RWPE1 (cell line): ENCODE measurements around the gene ACTN4.
"Not testable (repeated sequence)": the region's sequence is repeated elsewhere in the genome, so short reads cannot be mapped to it uniquely, and the experiment has no call there.

Experiments used
- CTCF ChIA-PET: fragments of 350-600 bp; sonication (Branson Sonifier 250); formaldehyde crosslinking; extraction: SDS; loops from one replicate; lab custom pipeline; 2021; lab: Yijun Ruan, JAX
- POLR2A ChIA-PET: fragments of 400-600 bp; formaldehyde crosslinking; extraction: SDS; loops from one replicate; lab custom pipeline; 2020; ENCODE audit warnings: antibody characterized with exemption; ENCODE audit not compliant: low non-redundant PET; lab: Yijun Ruan, JAX
- DNase-seq: peaks from one replicate; pipeline ENCODE4 v3.0.0; 2012; ENCODE audit warnings: low spot score
- H3K27ac ChIP-seq: fragments of 450-650 bp; 2 replicates; pipeline ENCODE4 v1.5.1; 2017
- TF ChIP-seq, protein P1 (sequence below): fragments of 450-650 bp; conservative IDR thresholded peaks from 2 replicates; pipeline ENCODE4 v1.5.1; 2017; ENCODE audit warnings: low read depth, mild to moderate bottlenecking

The ACTN4 gene

DNA sequence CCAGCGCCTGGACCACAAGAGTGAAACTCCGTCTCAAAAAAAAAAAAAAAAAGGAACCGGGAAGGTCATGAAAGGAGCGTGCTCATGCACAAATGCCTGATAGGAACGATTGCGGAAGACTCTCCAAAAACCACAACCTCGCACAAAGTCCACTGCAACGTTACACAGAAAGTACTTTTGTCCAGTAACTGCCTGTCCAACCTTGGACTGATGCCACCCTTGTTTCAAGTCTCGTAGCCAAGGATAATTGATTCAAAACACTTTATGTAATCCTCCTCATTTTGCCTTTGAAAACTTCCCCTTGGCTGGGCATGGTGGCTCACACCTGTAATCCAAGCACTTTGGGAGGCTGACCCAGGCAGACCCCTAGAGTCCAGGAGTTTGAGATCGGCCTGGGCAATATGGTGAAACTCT lies 112.1 kb downstream of the ACTN4 start:
- no peak overlapping the region for H3K27ac ChIP-seq
- DNase-seq = no peak
- TF ChIP-seq, protein P1, sequence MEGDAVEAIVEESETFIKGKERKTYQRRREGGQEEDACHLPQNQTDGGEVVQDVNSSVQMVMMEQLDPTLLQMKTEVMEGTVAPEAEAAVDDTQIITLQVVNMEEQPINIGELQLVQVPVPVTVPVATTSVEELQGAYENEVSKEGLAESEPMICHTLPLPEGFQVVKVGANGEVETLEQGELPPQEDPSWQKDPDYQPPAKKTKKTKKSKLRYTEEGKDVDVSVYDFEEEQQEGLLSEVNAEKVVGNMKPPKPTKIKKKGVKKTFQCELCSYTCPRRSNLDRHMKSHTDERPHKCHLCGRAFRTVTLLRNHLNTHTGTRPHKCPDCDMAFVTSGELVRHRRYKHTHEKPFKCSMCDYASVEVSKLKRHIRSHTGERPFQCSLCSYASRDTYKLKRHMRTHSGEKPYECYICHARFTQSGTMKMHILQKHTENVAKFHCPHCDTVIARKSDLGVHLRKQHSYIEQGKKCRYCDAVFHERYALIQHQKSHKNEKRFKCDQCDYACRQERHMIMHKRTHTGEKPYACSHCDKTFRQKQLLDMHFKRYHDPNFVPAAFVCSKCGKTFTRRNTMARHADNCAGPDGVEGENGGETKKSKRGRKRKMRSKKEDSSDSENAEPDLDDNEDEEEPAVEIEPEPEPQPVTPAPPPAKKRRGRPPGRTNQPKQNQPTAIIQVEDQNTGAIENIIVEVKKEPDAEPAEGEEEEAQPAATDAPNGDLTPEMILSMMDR = no peak
- POLR2A ChIA-PET = no interaction called here
- CTCF ChIA-PET = no interaction called here

DNA sequence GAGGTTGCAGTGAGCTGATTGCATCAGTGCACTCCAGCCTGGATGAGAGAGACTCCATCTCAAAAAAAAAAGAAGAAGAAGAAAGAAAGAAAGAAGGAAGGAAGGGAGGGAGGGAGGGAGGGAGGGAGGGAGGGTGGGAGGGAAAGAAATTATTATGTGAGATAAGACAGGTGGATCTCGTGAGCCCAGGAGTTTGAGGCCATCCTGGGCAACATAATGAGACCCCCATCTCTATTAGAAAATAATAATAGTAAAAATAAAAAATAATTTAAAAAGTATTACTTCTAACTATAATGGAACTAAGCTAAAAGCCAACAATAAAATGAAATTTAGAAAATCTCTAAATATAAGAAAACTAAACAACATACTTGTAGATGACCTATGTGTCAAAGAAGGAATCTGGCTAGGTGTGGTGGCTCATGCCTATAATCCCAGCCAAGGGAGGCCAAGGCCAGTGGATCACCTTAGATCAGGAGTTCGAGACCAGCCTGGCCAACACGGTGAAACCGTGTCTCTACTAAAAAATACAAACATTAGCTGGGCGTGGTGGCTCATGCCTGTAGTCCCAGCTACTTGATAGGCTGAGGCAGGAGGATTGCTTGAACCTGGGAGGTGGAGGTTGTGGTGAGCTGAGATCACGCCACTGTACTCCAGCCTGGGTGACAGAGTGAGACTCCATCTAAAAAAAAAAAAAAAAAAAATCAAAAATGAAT lies 113.5 kb downstream of the ACTN4 start:
- CTCF ChIA-PET, H3K27ac ChIP-seq, DNase-seq: not testable (repeated sequence)
- POLR2A ChIA-PET = interaction anchor here (0.7 kb wide), 1 partner anchor 111 kb away, joined by 4 read pairs; no protein-coding TSS in a partner anchor

DNA sequence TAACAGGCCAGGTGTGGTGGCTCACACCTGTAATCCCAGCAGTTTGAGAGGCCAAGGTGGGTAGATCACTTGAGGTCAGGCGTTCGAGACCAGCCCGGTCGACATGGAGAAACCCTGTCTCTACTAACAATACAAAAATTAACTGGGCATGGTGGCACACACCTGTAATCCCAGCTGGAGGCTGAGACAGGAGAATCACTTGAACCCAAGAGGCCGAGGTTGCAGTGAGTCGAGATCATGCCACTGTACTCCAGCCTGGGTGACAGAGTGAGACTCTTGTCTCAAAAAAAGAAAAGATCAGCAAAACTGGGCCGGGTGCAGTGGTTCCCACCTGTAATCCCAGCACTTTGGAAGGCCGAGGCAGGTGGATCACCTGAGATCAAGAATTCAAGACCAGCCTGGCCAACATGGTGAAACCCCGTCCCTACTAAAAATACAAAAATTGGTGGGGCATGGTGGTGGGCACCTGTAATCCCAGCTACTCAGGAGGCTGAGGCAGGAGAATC lies 114.5 kb downstream of the ACTN4 start:
- H3K27ac ChIP-seq, CTCF ChIA-PET, DNase-seq, POLR2A ChIA-PET: not testable (repeated sequence)

DNA sequence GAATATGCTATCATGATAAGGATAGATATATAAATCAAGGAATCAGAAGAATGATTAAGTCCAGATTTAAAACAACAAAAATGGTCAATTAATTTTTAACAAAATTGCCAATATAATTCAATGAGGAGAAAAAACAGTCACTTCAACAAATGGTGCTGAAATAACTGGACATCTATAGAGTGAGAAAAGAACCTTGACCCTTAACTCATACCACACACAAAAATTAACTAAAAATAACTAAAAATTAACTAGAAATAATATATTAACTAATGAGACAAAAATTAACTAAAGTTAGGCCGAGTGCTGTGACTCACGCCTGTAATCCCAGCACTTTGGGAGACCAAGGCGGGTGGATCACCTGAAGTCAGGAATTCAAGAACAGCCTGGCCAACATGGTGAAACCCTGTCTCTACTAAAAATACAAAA lies 116.4 kb downstream of the ACTN4 start:
- ChIA-PET POLR2A (no interaction called here), CTCF (no interaction called here)
- H3K27ac ChIP-seq = no peak overlapping the region
- TF ChIP-seq, protein P1 = no peak
- no peak for DNase-seq

DNA sequence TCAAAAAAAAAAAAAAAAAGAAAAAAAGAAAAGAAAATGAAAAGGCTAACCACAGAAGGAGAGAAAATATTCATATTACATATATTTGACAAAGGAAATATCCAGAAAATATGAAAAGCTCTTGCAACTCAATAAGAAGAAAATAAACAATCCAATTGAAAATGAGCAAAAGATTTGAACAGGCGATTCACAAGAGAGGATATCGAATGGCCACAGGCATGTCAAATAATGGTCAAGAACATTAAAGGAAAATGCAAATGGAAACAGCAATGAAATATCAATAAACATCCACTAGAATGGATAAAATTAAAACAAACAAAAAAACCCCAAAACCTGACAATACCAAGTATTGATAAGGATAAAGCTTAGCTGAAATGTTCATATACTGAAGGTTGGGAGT lies 117.8 kb downstream of the ACTN4 start:
- ChIA-PET POLR2A (interaction anchor here (0.5 kb wide), 1 partner anchor 33 kb away, joined by 7 read pairs; no protein-coding TSS in a partner anchor), CTCF (interaction anchor here (0.6 to 0.7 kb wide), 2 partner anchors 77 to 165 kb away, joined by 3 to 8 read pairs; partner anchors contain the start of genes MRPS12 and SARS2)
- no peak for DNase-seq
- TF ChIP-seq, protein P1 = no peak
- H3K27ac ChIP-seq = no peak overlapping the region

DNA sequence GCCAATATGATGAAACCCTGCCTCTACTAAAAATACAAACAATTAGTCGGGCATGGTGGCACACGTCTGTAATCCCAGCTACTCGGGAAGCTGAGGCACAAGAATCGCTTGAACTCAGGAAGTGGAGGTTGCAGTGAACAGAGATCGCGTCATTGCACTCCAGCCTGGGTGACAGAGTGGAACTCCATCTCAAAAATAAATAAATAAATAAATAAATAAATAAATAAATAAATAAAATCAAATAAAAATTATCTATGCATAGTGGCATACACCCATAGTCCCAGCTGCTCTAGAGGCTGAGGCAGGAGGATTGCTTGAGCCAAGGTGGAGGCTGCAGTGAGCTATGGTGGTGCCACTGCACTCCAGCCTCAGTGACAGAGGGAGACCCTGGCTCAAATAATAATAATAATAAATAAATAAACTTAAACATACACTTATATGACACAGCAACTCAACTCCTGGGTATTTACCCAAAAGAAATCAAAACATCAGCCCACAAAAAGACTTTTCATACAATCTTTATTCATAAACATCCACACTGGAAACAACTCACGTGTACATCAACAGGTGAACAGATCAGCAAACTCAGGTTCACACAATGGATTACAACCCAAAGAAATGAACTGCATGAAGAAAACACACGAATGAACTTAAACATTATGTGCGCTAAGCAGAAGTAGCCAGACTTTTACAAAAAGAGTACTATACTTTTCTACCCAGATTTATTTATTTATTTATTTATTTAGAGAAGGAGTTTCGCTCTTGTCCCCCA lies 119.0 kb downstream of the ACTN4 start:
- H3K27ac ChIP-seq = no peak overlapping the region
- TF ChIP-seq, protein P1 = no peak
- no peak for DNase-seq
- CTCF ChIA-PET = interaction anchor here (0.6 to 1.2 kb wide), 2 partner anchors 72 to 221 kb away, joined by 3 to 5 read pairs; no protein-coding TSS in a partner anchor
- POLR2A ChIA-PET = no interaction called here

DNA sequence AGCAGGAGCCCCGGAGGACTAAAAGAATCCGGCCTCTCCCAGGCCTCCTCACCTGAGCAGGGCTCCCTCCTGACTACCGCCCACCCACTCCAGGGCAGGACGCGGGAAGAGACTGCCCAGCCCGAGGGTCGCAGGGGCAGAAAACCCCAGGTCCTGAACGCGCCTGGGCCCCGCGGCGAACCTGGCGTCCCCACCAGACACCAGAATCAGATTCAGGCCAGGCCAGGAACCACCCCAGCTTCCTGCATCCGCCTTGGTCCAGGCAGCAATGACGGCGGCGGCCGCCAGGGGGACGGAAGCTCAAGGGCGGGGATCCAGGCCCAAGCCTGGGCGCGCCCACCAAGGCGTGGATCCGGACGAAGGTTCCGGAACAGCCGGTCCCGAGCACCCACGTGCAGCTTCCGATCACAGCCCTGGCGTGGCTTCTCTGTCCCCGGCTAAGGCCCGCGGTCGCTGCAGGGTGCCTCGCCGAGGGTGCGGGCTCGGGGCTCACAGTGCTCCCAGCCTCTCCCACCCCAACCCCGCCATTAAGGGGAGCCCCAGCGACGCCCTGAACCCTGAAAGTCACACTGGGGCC lies 122.3 kb downstream of the ACTN4 start:
- DNase-seq = peak; percentile 44
- ChIA-PET POLR2A (no interaction called here), CTCF (interaction anchor here (0.6 to 1.4 kb wide), 9 partner anchors 9 to 441 kb away, joined by 3 to 6 read pairs (median 4); partner anchors contain the start of gene ECH1)
- no peak overlapping the region; the same call in 1 of the 2 replicates for H3K27ac ChIP-seq
- TF ChIP-seq, protein P1 = peak; percentile 77

DNA sequence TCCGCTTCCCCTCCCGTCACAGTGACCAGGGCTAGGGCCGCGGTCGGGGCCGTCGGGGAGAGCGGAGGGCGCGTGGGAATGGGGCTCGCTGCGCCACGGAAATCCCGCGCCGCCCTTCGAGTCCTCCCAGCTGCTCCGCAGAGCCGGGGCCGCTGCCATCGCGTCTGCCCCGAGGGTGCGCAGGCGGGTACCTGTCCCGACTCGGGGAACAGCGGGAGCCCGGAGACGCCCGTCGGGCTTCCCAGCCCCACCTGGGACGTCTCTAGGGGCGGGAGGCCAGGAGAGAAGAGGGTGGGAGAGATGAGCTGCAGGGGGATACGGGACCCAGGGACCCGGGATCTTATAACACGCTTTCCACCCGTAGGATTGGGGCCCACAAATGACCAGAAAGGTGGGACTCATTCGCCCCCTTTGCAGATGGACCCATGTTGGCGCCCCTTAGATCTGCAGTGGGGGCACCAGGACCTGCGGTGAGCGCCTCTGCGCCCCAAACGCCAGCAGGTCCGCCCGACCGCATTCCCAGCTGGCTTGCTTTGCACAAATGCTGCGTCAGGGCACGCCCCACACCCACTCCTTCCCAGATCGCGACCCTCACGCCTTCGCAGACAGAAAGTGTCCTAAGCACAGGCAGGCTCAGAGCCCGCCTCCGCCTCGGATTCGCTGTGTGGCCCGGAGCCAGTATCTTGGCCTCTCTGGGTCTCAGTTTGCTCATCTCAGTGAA lies 122.9 kb downstream of the ACTN4 start:
- DNase-seq, H3K27ac ChIP-seq, POLR2A ChIA-PET: not testable (repeated sequence)
- CTCF ChIA-PET = interaction anchor here (0.7 to 1.4 kb wide), 5 partner anchors 9 to 301 kb away, joined by 3 to 6 read pairs (median 4); partner anchors contain the start of gene ECH1

DNA sequence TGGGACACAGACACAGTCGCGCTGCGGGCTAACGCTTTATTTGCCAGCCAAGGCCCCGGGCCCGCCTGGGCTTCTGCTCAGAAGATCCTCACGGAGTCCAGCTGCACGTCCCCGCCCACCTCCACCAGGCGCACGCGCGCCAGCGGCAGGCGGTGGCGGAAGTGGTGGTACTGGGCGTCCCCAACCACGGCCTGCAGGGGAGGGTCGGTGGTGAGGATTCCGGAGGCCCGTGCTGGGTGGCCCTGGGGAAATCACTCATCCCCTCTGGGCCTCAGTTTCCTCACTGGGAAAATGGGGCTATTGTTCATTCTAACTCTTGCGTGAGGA lies 123.5 kb downstream of the ACTN4 start:
- CTCF ChIA-PET, POLR2A ChIA-PET, H3K27ac ChIP-seq, DNase-seq: not testable (repeated sequence)

DNA sequence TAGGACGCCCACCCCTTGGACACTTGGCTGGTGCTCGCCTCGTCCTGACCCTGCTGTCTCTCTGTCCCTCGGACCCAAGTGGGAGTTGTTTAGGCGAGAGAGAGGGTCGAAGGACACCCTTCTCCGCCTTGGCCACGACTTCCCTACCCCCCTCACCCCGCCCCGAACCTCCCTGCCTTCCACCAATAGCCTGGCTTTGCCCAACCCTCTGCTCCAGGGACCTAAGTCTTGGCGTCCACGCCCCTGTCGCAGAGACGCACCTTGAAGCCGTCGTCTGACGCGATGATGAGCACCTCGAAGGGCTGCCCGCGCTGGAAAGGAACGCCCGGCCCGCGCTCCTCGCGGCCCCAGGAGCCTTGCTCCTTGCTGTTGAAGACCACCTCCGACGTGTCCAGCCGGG lies 124.1 kb downstream of the ACTN4 start:
- CTCF ChIA-PET, H3K27ac ChIP-seq, POLR2A ChIA-PET, DNase-seq: not testable (repeated sequence)
